OCI-LY7 (cell line): ENCODE results near the gene GRK5.
"Not testable (repeated sequence)": the region's sequence is repeated elsewhere in the genome, so short reads cannot be mapped to it uniquely, and the experiment has no call there.

Source experiments
- EZH2phosphoT487 ChIP-seq: fragments of 200-600 bp; sonication (generic); IDR thresholded peaks from 2 replicates; pipeline ENCODE4 v1.6.1; 2018; ENCODE audit warnings: low read depth, borderline replicate concordance, mild to moderate bottlenecking, mixed run types, antibody characterized with exemption, low read length, moderate library complexity, mixed read lengths
- TF ChIP-seq, protein P1 (sequence below): fragments of 200-600 bp; sonication (generic); conservative IDR thresholded peaks from 2 replicates; pipeline ENCODE4 v1.5.1; 2014; ENCODE audit warnings: mild to moderate bottlenecking, antibody characterized with exemption, low read length, moderate library complexity, mixed read lengths

DNA sequence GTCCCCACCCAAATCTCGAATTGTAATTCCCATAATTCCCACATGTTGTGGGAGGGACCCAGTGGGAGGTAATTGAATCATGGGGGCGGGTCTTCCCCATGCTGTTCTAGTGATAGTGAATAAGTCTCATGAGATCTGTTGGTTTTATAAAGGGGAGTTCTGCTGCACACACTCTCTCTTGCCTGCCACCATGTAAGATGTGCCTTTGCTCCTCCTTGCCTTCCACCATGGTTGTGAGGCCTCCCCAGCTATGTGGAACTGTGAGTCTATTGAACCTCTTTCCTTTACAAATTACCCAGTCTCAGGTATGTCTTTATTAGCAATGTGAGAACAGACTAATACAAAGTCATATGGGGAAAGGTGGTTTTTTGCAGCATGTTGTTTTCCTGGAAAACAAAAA is 255.8 kb downstream of the GRK5 start:
- TF ChIP-seq, protein P1, sequence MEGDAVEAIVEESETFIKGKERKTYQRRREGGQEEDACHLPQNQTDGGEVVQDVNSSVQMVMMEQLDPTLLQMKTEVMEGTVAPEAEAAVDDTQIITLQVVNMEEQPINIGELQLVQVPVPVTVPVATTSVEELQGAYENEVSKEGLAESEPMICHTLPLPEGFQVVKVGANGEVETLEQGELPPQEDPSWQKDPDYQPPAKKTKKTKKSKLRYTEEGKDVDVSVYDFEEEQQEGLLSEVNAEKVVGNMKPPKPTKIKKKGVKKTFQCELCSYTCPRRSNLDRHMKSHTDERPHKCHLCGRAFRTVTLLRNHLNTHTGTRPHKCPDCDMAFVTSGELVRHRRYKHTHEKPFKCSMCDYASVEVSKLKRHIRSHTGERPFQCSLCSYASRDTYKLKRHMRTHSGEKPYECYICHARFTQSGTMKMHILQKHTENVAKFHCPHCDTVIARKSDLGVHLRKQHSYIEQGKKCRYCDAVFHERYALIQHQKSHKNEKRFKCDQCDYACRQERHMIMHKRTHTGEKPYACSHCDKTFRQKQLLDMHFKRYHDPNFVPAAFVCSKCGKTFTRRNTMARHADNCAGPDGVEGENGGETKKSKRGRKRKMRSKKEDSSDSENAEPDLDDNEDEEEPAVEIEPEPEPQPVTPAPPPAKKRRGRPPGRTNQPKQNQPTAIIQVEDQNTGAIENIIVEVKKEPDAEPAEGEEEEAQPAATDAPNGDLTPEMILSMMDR: not testable (repeated sequence)
- not testable (repeated sequence) for TF ChIP-seq EZH2phosphoT487
